ENCODE measurements around the gene ZNF75A. TPM values are rescaled to one million over a fixed set of nuclear protein-coding genes. Genes with fewer than 3 reads are reported as not detected.

The ZNF75A gene
- polyA plus RNA-seq, 2 of the 4 experiments (the other 2 are of a cell fraction), result 16.6 to 27.3 TPM

DNA sequence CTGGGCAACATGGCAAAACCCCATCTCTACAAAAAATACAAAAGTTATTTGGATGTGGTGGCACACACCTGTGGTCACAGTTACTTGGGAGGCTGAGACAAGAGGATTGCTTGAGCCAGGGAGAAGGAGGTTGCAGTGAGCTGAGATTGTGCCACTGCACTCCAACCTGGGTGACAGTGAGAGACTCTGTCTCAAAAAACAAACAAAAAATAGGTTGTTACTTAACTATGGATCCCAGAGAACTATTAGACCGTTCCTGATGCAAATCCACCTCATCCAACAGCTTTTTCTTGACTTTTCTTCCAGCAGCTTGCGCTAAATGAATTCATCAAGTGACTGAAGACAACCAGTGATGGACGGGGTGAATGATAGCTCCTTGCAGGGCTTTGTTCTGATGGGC lies 50.3 kb downstream of the ZNF75A start, which contains the start of gene OR2C1:
TSS of gene OR2C1 (plus strand) at position 301 of the 400 bp plus-strand sequence. CDS start at position 353, 52 bp downstream.
- peaks cover 42% of the 10 kb centered on the region for H3K9me3 ChIP-seq
- ChIA-PET POLR2A (no interaction called here), CTCF (interaction anchor here (0.8 to 1.4 kb wide), 3 partner anchors 11 to 53 kb away, joined by 3 read pairs; no protein-coding TSS in a partner anchor)
- 22% methylated on average over 3 of the region's 3 CpGs for WGBS (ENCODE audit: missing lambda C conversion rate)
- no peaks in the 10 kb centered on the region for H3K4me1 ChIP-seq
- H3K27ac ChIP-seq, result no peak within 1 kb of the TSS
- FAIRE-seq (no peak), ATAC-seq (no peak), DNase-seq (ENCODE audit: low read depth in 1 of 2, low spot score in 1 of 2) (no peak)
- no peak within 1 kb of the TSS for H3K4me2 ChIP-seq
- H3K4me3 ChIP-seq, result no peak within 1 kb of the TSS
- no peak for TF ChIP-seq NPAS2 (CRISPR knock-in tag; IDR thresholded peaks at IDR 0.05; ENCODE audit: borderline replicate concordance)
- TF ChIP-seq HOXB5 (CRISPR knock-in tag; IDR thresholded peaks at IDR 0.05), result no peak
- TF ChIP-seq ZC3H11A (IDR thresholded peaks at IDR 0.05), result no peak
- TF ChIP-seq NFE2L2 (conservative IDR thresholded peaks at IDR 0.05; ENCODE audit: low read length), result no peak
- no peak for TF ChIP-seq CHD4 (IDR thresholded peaks at IDR 0.05; ENCODE audit: borderline replicate concordance)
- no peak for TF ChIP-seq RNF2 (IDR thresholded peaks at IDR 0.05; ENCODE audit: borderline replicate concordance, low read depth)
- TF ChIP-seq, protein P1, sequence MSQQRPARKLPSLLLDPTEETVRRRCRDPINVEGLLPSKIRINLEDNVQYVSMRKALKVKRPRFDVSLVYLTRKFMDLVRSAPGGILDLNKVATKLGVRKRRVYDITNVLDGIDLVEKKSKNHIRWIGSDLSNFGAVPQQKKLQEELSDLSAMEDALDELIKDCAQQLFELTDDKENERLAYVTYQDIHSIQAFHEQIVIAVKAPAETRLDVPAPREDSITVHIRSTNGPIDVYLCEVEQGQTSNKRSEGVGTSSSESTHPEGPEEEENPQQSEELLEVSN (IDR thresholded peaks at IDR 0.05; ENCODE audit: borderline replicate concordance, low read depth), result no peak
- no peak for TF ChIP-seq HDAC2 (IDR thresholded peaks at IDR 0.05)
- no peak for TF ChIP-seq JUNB (IDR thresholded peaks at IDR 0.05)
- TF ChIP-seq TFCP2L1 (CRISPR knock-in tag; IDR thresholded peaks at IDR 0.05), result no peak
- no peak for TF ChIP-seq KDM1A (IDR thresholded peaks at IDR 0.05; ENCODE audit: low read depth)
- no peak for TF ChIP-seq CEBPB (IDR thresholded peaks at IDR 0.05)
- TF ChIP-seq ZNF302 (CRISPR knock-in tag; IDR thresholded peaks at IDR 0.05), result no peak
- TF ChIP-seq EP300 (IDR thresholded peaks at IDR 0.05), result no peak
- TF ChIP-seq POLR2AphosphoS2 (conservative IDR thresholded peaks at IDR 0.05; ENCODE audit: low read length), result no peak
- TF ChIP-seq TP53 (CRISPR knock-in tag; IDR thresholded peaks at IDR 0.05), result no peak
- TF ChIP-seq, protein P2, sequence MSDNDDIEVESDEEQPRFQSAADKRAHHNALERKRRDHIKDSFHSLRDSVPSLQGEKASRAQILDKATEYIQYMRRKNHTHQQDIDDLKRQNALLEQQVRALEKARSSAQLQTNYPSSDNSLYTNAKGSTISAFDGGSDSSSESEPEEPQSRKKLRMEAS (IDR thresholded peaks at IDR 0.05), result no peak

GRCh38 chr16:3356118-3356517 lies 50.8 kb downstream of the ZNF75A start:
- ChIA-PET CTCF (interaction anchor here (0.8 to 1.4 kb wide), 3 partner anchors 10 to 53 kb away, joined by 3 read pairs; no protein-coding TSS in a partner anchor), POLR2A (no interaction called here)
- H3K4me1 ChIP-seq, result no peaks in the 10 kb centered on the region
- no peak overlapping the region for H3K4me3 ChIP-seq
- TF ChIP-seq BCL3 (IDR thresholded peaks at IDR 0.05), result no peak
- TF ChIP-seq, protein P3, sequence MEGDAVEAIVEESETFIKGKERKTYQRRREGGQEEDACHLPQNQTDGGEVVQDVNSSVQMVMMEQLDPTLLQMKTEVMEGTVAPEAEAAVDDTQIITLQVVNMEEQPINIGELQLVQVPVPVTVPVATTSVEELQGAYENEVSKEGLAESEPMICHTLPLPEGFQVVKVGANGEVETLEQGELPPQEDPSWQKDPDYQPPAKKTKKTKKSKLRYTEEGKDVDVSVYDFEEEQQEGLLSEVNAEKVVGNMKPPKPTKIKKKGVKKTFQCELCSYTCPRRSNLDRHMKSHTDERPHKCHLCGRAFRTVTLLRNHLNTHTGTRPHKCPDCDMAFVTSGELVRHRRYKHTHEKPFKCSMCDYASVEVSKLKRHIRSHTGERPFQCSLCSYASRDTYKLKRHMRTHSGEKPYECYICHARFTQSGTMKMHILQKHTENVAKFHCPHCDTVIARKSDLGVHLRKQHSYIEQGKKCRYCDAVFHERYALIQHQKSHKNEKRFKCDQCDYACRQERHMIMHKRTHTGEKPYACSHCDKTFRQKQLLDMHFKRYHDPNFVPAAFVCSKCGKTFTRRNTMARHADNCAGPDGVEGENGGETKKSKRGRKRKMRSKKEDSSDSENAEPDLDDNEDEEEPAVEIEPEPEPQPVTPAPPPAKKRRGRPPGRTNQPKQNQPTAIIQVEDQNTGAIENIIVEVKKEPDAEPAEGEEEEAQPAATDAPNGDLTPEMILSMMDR (IDR thresholded peaks at IDR 0.05), result no peak
- TF ChIP-seq JUN (IDR thresholded peaks at IDR 0.05), result no peak
- no peak for TF ChIP-seq PHF8 (IDR thresholded peaks at IDR 0.05; ENCODE audit: borderline replicate concordance, low read depth)
- H3K9me3 ChIP-seq, result peaks cover 47% of the 10 kb centered on the region
- DNase-seq (ENCODE audit: low read depth in 1 of 2, low spot score in 1 of 2), result no peak
- no peak overlapping the region for H3K4me2 ChIP-seq
- no peak for FAIRE-seq
- WGBS (ENCODE audit: missing lambda C conversion rate), result 57% methylated on average over 10 of the region's 10 CpGs
- H3K27ac ChIP-seq, result no peak overlapping the region
- no peak; a peak in 1 of 6 replicates for ATAC-seq

DNA sequence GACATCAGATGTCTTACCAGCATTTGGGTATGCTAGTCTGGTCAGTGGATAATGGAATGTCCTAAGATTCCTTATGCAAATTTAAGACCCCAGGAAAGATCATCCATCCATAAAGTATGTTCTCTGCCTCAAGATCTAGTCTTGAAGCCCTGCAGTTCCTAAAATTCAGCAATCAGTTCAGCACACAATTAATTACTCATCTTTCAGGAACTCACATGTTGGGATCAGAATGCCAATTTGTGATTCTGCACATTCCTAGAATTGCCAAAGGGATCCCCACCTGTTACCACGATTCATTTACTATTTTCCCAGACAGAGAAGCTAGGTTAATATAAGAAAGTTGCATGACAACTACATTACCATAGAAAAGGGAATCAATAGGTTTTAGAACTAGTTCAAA lies 53.6 kb downstream of the ZNF75A start:
- H3K4me3 ChIP-seq, result no peak overlapping the region
- ATAC-seq (no peak), FAIRE-seq (no peak), DNase-seq (ENCODE audit: low read depth in 1 of 2, low spot score in 1 of 2) (no peak)
- H3K27ac ChIP-seq, result no peak overlapping the region
- CTCF ChIA-PET, result interaction anchor here (0.5 to 0.6 kb wide), 2 partner anchors 134 to 197 kb away, joined by 3 read pairs; no protein-coding TSS in a partner anchor
- H3K9me3 ChIP-seq, result peaks cover 64% of the 10 kb centered on the region
- H3K4me2 ChIP-seq, result no peak overlapping the region
- POLR2A ChIA-PET, result no interaction called here
- no peaks in the 10 kb centered on the region for H3K4me1 ChIP-seq
- WGBS (ENCODE audit: missing lambda C conversion rate), result 0% methylated on average over 1 of the region's 1 CpG
- TF ChIP-seq HOXA7 (CRISPR knock-in tag; IDR thresholded peaks at IDR 0.05), result no peak
- no peak for TF ChIP-seq POLR2A (IDR thresholded peaks at IDR 0.05; ENCODE audit: low read length)
- TF ChIP-seq, protein P4, sequence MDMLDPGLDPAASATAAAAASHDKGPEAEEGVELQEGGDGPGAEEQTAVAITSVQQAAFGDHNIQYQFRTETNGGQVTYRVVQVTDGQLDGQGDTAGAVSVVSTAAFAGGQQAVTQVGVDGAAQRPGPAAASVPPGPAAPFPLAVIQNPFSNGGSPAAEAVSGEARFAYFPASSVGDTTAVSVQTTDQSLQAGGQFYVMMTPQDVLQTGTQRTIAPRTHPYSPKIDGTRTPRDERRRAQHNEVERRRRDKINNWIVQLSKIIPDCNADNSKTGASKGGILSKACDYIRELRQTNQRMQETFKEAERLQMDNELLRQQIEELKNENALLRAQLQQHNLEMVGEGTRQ (IDR thresholded peaks at IDR 0.05), result no peak
- no peak for TF ChIP-seq RCOR1 (IDR thresholded peaks at IDR 0.05; ENCODE audit: low read depth, low read length)
- TF ChIP-seq ESRRA (IDR thresholded peaks at IDR 0.05; ENCODE audit: borderline replicate concordance, low read length), result no peak
- TF ChIP-seq JUNB (IDR thresholded peaks at IDR 0.05), result no peak
- TF ChIP-seq EHMT2 (IDR thresholded peaks at IDR 0.05; ENCODE audit: low read depth), result no peak
- TF ChIP-seq TP53 (CRISPR knock-in tag; IDR thresholded peaks at IDR 0.05), result no peak
- no peak for TF ChIP-seq ZC3H11A (IDR thresholded peaks at IDR 0.05)
- TF ChIP-seq HOXB5 (CRISPR knock-in tag; IDR thresholded peaks at IDR 0.05), result no peak
- TF ChIP-seq BHLHE40 (IDR thresholded peaks at IDR 0.05; ENCODE audit: low read depth, low read length), result no peak
- TF ChIP-seq, protein P1 (IDR thresholded peaks at IDR 0.05; ENCODE audit: borderline replicate concordance, low read depth), result no peak
- TF ChIP-seq RFX5 (IDR thresholded peaks at IDR 0.05), result no peak
- no peak for TF ChIP-seq KDM1A (IDR thresholded peaks at IDR 0.05; ENCODE audit: low read depth)
- no peak for TF ChIP-seq NPAS2 (CRISPR knock-in tag; IDR thresholded peaks at IDR 0.05; ENCODE audit: borderline replicate concordance)
- no peak for TF ChIP-seq ZNF302 (CRISPR knock-in tag; IDR thresholded peaks at IDR 0.05)
- TF ChIP-seq FOXS1 (CRISPR knock-in tag; IDR thresholded peaks at IDR 0.05), result no peak
- no peak for TF ChIP-seq MAZ (IDR thresholded peaks at IDR 0.05; ENCODE audit: borderline replicate concordance, low read depth, low read length)

Measured in A549 (cell line).